SH-SY5Y (cell line): ENCODE measurements around the gene IRF2BP2.

Experiments
- GATA2 ChIP-seq: IDR thresholded peaks from 2 replicates; pipeline ENCODE4 v1.6.1; 2011; ENCODE audit warnings: mild to moderate bottlenecking, low read depth, low read length
- GATA3 ChIP-seq: IDR thresholded peaks from 2 replicates; pipeline ENCODE4 v1.6.1; 2011; ENCODE audit warnings: low read depth, mild to moderate bottlenecking, low read length, moderate library complexity

Gene IRF2BP2

DNA sequence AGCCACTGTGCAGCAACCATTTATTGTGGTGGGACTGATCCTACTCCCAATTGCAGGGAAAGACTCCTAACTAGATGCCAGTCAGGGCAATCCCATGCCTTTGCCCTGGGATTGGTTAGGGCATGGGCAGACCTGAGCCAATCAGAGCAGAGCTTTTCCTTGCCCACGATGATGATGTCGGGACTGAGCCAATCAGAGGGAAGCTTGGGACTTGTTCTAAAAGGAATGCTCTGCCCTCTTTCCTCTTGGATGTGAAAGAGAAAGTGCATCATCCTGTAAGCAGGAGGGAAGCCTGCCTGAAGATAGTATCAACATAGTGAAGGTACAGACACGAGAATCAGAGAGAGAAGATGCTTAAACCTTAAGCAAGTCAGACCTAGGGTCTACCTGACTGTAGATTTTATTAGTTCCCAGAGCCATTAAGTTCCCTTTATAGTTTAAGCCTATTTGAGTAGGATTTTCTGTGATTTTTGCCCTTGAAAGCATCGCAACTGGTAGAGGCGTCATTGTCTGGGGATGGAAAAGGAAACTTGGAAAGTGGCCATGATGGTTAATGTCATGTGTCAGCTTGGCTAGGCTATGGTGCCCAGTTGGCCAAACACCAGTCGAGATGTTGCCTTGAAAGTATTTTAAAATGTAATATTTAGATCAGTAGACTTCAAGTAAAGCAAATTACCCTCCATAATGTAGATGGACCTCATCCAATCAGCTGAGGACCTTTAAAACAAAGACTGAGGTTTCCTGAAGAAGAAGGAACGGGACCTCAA is 19.9 kb downstream of the IRF2BP2 start:
- TF ChIP-seq GATA2: no peak
- no peak for TF ChIP-seq GATA3

DNA sequence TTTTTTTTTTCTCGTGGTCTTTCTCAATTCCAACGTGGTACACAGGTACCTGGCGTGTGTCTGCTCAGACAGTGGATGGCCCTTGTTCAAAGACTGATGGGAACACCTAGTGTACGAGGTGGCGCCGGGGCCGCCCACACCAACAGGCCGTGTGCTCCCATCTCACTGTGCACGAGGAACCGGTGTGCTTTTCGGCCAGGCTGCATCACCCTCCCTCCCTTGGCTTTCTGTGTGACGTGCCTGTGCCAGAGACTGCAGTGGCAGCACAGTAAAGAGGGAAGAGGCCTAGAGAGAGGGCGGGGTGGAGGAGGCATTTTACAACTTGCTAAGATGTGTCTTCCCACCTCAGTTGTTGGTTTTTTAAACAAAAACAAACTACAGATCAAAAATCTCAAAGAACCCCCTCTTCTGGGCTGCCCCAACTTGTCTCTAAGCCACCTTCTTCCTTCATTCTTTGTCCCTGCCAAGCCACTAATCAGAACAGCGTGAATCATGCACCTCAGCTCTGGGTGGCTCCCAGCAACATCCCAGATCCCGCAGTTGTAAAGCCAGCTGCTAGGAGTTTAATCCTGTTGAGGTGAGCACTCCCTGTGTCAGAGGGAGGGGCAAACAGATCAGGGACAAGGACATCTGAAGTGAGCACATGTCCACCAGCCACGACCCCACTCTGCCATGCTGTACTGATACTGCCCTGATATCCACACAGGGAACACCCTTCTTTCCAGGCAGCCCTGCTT is 20.7 kb downstream of the IRF2BP2 start:
- TF ChIP-seq GATA3: no peak
- TF ChIP-seq GATA2: no peak

DNA sequence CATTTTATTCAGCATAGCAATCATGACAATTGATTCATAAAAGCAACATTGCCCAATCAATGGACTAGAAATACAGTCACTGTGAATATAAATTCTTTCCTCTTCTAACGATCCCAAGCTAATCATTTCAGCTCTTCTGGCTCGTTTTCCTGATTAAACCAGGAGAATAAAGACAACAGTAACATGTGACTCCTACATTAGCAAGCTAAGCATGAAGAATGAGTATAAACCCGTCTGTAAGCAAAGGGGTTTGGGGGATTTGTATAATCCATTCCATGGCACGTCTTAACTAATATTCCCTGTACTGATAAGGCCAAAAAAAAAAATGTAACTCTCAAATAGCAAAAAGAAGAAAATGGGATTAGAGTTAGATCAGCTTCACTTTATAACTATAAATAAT is 21.6 kb downstream of the IRF2BP2 start:
- TF ChIP-seq GATA2: no peak
- no peak for TF ChIP-seq GATA3

DNA sequence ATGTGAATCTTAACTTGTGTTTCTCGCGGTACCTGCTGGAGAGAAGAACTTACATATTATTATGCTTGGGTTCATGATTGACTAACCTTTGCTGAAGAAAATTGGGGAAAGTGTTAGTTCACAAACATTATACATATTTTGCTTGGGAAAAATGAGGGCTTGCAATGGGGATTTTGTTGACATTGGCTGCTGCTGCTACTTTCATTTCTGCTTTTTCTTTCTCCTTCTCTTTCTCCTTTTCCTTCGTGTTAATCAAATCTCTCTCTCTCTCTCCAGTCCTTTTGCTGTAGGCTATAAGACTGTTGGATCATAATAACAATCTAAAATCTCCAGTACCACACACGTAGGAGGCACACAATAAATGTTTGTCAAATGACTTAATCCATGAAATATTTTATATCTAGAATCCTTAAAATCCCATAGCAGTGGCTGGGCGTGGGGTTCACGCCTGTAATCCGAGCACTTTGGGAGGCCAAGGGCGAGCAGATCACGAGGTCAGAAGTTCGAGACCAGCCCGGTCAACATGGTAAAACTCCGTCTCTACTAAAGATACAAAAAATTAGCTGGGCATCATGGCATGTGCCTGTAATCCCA is 23.0 kb downstream of the IRF2BP2 start:
- TF ChIP-seq GATA3 (no peak), GATA2 (no peak)

DNA sequence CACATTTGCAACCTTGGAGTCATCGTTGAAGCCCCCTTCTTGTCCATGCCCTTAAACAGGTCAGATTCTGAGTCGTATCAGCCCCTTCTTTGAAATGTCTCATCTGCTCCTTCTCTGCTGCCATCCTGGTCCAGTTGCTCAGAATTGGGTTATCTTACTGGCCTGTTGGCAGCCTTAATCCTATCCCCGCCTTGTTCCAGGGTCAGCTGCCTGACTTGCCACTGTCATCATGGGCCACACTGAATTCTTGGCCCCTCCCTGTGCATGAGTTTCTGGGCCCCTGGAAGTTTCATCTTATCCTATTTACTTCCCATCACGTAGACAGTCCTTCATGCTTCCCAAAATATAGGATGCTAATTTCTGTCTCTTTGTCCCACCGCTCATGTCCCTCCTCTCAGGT is 23.7 kb downstream of the IRF2BP2 start:
- TF ChIP-seq GATA2: no peak
- TF ChIP-seq GATA3: no peak

DNA sequence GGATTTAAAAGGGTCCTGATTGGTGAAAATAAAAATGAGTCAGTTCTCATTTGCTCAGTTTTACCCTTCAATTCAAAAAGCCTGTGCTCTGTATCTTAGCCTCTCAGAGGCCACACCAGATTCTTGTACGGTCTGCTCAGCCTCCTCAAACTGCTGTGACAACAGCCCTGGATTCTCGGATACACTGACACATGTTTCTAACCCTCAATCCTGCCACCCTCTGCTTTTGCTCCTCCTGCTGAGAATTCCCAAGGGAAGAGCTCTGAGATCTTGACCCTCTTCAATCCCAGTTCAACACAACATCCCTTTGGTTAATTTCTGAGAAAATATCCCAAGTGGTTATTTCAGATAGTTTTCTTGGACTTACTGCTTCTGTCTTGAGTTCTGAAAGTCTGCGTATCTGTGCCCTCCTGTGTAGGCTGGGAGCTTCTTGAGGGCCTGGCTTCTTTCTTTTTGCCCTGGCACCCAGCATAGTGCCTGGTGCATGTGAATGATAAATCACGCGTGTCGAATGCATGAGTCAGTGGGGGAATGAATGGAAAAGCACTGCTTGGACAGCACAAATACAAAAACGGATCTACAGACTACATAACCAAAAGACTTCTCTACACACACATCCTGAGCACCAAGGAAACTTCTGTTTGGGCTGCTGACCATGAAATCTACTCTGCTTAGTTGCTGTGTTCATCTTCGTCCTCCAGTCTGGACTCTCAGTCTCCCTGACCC is 24.5 kb downstream of the IRF2BP2 start:
- no peak for TF ChIP-seq GATA2
- TF ChIP-seq GATA3: no peak

DNA sequence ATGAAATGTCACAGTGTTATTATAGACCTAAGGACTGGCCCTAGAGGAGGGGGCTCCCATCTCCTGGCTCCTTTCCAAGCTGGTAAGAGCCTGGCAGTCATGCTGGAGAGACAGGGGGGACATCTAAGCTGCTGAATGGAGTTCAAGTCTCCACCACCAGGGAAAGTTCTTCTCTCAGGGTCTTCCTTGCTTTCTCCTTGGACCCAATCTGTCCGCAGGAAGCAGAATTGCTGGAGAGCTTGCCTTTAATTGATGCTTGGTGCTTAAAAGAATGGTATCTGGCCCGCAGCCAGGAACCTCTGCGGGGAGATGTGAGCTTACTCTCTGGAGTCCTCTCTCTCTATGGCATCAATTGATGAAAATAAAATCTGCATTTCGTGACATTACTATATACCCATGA is 25.1 kb downstream of the IRF2BP2 start:
- no peak for TF ChIP-seq GATA2
- no peak for TF ChIP-seq GATA3

DNA sequence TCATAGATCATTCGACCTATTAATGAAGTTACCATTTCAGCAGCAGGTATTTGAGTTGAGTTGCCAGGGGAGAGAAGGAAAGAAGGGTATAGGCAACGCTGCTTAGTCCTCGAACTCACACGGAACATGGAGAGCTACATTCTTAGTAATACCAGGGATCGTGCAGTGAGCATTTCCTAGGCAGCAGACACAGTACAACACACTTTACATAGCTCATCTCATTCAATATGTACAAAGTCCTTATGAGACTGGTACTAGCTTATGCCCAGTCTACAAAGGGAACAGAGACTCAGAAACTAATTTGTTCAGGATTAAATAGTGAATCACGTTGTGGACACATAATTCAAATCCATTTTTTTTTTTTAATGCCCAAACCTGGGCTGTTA is 25.6 kb downstream of the IRF2BP2 start:
- no peak for TF ChIP-seq GATA2
- no peak for TF ChIP-seq GATA3

DNA sequence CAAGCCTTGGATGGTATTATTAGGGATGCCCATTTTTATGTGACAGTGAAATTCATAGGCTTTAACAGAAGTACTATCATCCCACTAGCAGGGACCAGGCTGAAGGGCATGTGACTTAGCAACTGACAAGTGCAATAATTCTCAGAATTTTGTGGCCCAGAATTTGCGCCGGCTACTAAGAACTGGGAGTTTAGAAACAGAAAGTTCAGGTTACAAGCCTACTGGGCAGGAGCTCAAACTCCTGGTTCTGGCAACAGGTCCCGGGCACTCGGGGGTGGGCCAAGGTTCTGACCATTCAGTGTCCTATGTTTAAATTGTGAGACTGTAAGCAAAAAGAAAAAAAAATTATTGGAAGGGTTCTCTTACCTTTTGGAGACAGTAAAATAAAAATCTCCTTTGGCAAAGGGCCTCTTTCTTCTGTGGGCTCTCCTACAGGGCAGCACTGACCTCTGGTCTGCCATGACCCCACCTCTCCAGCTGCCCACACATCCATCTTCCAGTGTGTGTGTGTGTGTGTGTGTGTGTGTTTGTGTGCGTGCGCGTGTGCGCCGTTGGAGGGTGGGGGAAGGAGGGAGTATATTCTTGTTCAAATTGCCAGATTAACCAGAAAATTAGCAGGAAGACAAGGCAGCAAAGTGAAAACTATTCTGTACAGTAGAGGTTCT is 26.1 kb downstream of the IRF2BP2 start:
- TF ChIP-seq GATA3 (no peak), GATA2 (no peak)

DNA sequence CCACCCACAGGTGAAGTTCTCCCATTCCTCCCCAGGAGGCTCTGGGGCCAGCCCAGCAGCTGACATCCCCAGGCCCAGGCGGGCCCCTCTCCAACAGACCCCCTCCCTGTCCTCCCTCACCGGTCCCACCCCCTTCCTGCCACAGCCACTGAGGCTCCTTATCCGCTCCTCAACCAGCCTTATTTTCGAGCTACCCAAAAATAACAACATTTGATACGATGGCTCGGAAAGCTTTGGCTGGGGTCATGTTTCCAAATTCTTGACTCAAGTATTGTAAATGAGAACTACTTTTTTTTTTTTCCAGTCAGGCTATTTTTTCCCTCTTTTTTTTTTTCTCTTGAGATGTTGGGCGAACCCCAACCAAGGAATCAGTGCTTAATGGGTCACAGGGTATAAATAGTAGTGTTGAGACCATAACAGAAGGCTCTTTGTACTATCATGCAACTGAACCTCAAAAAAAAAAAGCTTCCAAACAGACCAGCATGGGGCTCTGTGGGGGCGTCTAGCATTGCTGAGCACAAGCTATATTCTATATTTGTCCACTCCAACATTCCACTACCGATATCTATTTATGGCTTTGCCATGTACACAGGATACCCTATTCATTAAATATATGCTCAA is 27.2 kb downstream of the IRF2BP2 start:
- TF ChIP-seq GATA2 (no peak), GATA3 (no peak)

DNA sequence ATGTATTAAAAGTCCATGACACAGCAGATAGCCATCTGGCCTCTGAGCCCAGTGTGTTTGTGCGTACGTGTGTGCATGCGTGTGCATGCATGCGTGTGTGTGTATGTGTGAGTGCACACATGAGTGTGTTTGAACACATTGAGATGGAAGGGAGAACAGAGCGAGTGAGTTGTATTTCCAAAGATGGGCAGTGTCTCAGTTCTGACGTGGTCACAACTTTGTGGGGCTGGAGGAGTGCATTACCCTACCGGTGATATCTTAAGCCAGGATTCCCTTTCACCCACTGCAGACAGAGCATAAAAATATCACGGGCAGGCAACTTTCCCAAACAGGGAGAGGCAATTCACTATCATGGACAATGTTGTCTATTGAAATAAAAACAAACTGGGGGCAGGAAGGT is 27.8 kb downstream of the IRF2BP2 start:
- TF ChIP-seq GATA3 (no peak), GATA2 (no peak)

DNA sequence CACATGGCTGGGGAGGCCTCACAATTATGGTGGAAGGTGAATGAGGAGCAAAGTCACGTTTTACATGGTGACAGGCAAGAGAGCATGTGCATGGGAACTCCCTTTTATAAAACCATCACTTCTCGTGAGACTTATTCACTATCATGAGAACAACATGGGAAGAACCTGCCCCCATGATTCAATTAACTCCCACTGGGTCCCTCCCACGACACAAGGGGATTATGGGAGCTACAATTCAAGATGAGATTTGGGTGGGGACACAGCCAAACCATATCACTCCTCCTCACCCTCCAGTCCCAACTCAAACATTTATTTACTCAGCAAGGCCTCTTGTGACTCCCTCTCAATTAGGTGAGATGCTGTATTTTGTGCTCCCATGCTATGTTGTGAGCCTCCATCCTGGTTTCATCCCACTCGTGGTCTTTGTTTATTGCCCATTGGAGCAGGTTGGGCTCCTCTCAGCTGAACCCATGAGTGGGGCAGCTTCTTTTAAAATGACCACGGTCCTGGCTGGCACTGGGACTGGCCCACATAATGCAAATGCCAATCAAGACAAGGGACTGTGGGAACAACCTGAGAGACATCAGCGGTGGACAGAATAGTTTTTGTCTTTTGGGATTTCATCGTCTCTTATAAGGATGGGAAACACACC is 28.8 kb downstream of the IRF2BP2 start:
- no peak for TF ChIP-seq GATA3
- TF ChIP-seq GATA2: no peak

DNA sequence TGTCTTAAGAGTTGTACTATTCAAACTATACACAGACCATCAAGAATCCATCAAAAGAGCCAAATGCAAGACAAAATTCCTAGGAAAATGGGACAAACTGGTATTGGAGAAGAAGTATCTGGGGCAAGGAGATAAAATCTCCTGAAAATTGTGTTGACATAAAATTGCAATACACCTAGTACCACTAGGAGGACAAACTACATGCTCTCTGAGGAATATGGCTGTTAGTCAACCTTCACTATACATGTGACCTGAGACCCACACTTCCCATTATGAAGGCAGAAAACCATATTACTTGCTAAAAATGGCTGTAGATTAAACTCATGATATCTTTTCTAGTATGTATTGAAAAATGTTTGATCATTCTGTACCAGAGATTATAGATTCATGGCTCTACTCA is 30.0 kb downstream of the IRF2BP2 start:
- 0 out of 2 replicates have a peak, but pooled peaks have one; percentile 24 for TF ChIP-seq GATA2
- 0 out of 2 replicates have a peak, but pooled peaks have one; percentile 33 for TF ChIP-seq GATA3
